B cell (primary cell): ENCODE measurements around the gene PSMD5. TPM values are rescaled to one million over a fixed set of nuclear protein-coding genes. Genes with fewer than 3 reads are reported as not detected.

ENCODE experiments used
- ATAC-seq: fragments of 200-7000 bp; cut with Tn5 transposase; one replicate; pipeline ENCODE4 v1.10.0; 2021; ENCODE audit warnings: low read depth, mild to moderate bottlenecking, moderate number of reproducible peaks, moderate library complexity
- CTCF ChIA-PET: fragments of 350-600 bp; sonication (Branson Sonifier 250); formaldehyde crosslinking; loops from one replicate; lab custom pipeline; 2021; ENCODE audit warnings: antibody characterized with exemption, inconsistent platforms; lab: Charles Lee
- POLR2A ChIA-PET: fragments of 350-600 bp; sonication (Branson Sonifier 250); formaldehyde crosslinking; loops from one replicate; lab custom pipeline; 2021; ENCODE audit warnings: antibody characterized with exemption; lab: Charles Lee
- DNase-seq: peaks from one replicate; pipeline ENCODE4 v3.0.0; 2013
- H2AFZ ChIP-seq: 2 replicates; pipeline ENCODE4 v1.6.1; 2012; ENCODE audit warnings: mild to moderate bottlenecking, low read depth, low read length; ENCODE audit not compliant: insufficient read depth, poor library complexity, severe bottlenecking
- H3K27ac ChIP-seq, 2 donors: 1 replicate in 1 of 2; 2 replicates in 1 of 2; pipeline ENCODE4 v1.5.1; 2012 to 2013; ENCODE audit warnings: low read length in 2 of 2, mild to moderate bottlenecking in 2 of 2, moderate library complexity in 1 of 2
- H3K27me3 ChIP-seq, 4 experiments: fragments of 200-600 bp in 1 of 4; sonication (generic) in 1 of 4; replicated peaks in 1 of 4; 1 replicate in 2 of 4; 2 replicates in 2 of 4; pipeline versions ENCODE4 v1.6.1 to v1.7.0; 2013 to 2016; ENCODE audit warnings: low read length in 3 of 4, mild to moderate bottlenecking in 2 of 4, mixed read lengths in 1 of 4, moderate library complexity in 1 of 4; ENCODE audit not compliant: insufficient read depth in 4 of 4, control insufficient read depth in 3 of 4; ENCODE audit errors: control extremely low read depth in 1 of 4
- H3K36me3 ChIP-seq, 2 experiments: replicated peaks in 1 of 2; 1 replicate in 1 of 2; 2 replicates in 1 of 2; pipeline versions ENCODE4 v1.6.1 to v1.7.1; 2013; ENCODE audit warnings: low read length in 1 of 2; ENCODE audit not compliant: insufficient read depth in 2 of 2, control insufficient read depth in 1 of 2; ENCODE audit errors: control extremely low read depth in 1 of 2, extremely low read depth in 1 of 2
- H3K4me1 ChIP-seq, 2 donors: fragments of 200-600 bp in 1 of 2; sonication (generic) in 1 of 2; 1 replicate in 1 of 2; 2 replicates in 1 of 2; pipeline versions ENCODE4 v1.5.1 to v1.6.1; 2013 to 2017; ENCODE audit warnings: low read length in 2 of 2; ENCODE audit not compliant: control insufficient read depth in 2 of 2, insufficient read depth in 2 of 2
- H3K4me2 ChIP-seq: replicated peaks from 2 replicates; pipeline ENCODE3; 2012; ENCODE audit warnings: mild to moderate bottlenecking, low read depth, low read length; ENCODE audit not compliant: poor library complexity, severe bottlenecking
- H3K4me3 ChIP-seq, 5 experiments: fragments of 200-600 bp in 1 of 5; sonication (generic) in 1 of 5; 1 replicate in 3 of 5; 2 replicates in 2 of 5; pipeline versions ENCODE4 v1.5.1 to v1.7.0; 2011 to 2016; ENCODE audit warnings: low read length in 4 of 5, mild to moderate bottlenecking in 4 of 5, low read depth in 2 of 5, control low read depth in 1 of 5, moderate library complexity in 1 of 5; ENCODE audit not compliant: insufficient read depth in 1 of 5; ENCODE audit errors: control extremely low read depth in 1 of 5, extremely low read depth in 1 of 5
- H3K79me2 ChIP-seq: fragments of 200-600 bp; sonication (generic); one replicate; pipeline ENCODE4 v1.6.0; 2016; ENCODE audit warnings: low read length; ENCODE audit not compliant: control insufficient read depth, insufficient read depth
- H3K9ac ChIP-seq: fragments of 200-600 bp; sonication (generic); 2 replicates; pipeline ENCODE4 v1.6.1; 2017; ENCODE audit warnings: mild to moderate bottlenecking, low read length, moderate library complexity
- H3K9me3 ChIP-seq, 3 donors: one replicate each; pipeline versions ENCODE4 v1.6.1 to v1.7.1; 2013; ENCODE audit warnings: low read length in 2 of 3; ENCODE audit not compliant: control insufficient read depth in 2 of 3, insufficient read depth in 1 of 3; ENCODE audit errors: control extremely low read depth in 1 of 3
- H4K20me1 ChIP-seq: 2 replicates; pipeline ENCODE4 v1.6.0; 2012; ENCODE audit warnings: mild to moderate bottlenecking, low read length; ENCODE audit not compliant: insufficient read depth, control insufficient read depth, poor library complexity, severe bottlenecking
- H3K27ac Mint-ChIP-seq: one replicate; pipeline ENCODE4 v1.8.0; 2021; ENCODE audit warnings: mixed read lengths
- H3K27me3 Mint-ChIP-seq: one replicate; pipeline ENCODE4 v1.8.0; 2021; ENCODE audit warnings: mixed read lengths
- H3K4me1 Mint-ChIP-seq: one replicate; pipeline ENCODE4 v1.8.0; 2021; ENCODE audit warnings: mixed read lengths
- H3K4me3 Mint-ChIP-seq: one replicate; pipeline ENCODE4 v1.8.0; 2021; ENCODE audit warnings: mixed read lengths
- H3K9me3 Mint-ChIP-seq: one replicate; pipeline ENCODE4 v1.8.0; 2022; ENCODE audit warnings: mixed read lengths; ENCODE audit not compliant: insufficient read depth
- CTCF ChIP-seq: fragments of 200-600 bp; IDR thresholded peaks from one replicate; pipeline ENCODE4 v1.8.0; 2022; ENCODE audit warnings: antibody characterized with exemption, mild to moderate bottlenecking
- EZH2 ChIP-seq: IDR thresholded peaks from 2 replicates; pipeline ENCODE4 v1.6.1; 2012; ENCODE audit warnings: borderline replicate concordance, low read depth, mild to moderate bottlenecking, moderate library complexity, low read length; ENCODE audit not compliant: insufficient read depth, poor library complexity, severe bottlenecking
- WGBS: methylation state at CpG from one replicate; pipeline ENCODE4 v1.1.5; 2013; ENCODE audit warnings: missing lambda C conversion rate; ENCODE audit not compliant: insufficient coverage; 5-methylcytosine and 5-hydroxymethylcytosine counted together
- intact Hi-C: fragments of 100-400 bp; cut with micrococcal nuclease; formaldehyde crosslinking; loops from one replicate; pipeline ENCODE4 v1.10.0; 2022
- polyA plus RNA-seq: library from polyadenylated mRNA; depleted of rRNA; stranded (reverse); fragments of >200 nt; gene quantifications from 2 replicates; pipeline ENCODE4 v1.2.3, GENCODE V29; 2012
- total RNA-seq, 2 donors: library from RNA; stranded (reverse); fragments of 120-200 nt in 1 of 2; gene quantifications; 1 replicate in 1 of 2; 2 replicates in 1 of 2; pipeline versions ENCODE4 v1.2.3 to v1.2.4, GENCODE V29; 2013 to 2022

PSMD5 gene
- total and polyA plus RNA-seq, 2 donors (not counting 1 experiment from before 2014, with no cell fraction given): 7.4 to 25.3 TPM

DNA sequence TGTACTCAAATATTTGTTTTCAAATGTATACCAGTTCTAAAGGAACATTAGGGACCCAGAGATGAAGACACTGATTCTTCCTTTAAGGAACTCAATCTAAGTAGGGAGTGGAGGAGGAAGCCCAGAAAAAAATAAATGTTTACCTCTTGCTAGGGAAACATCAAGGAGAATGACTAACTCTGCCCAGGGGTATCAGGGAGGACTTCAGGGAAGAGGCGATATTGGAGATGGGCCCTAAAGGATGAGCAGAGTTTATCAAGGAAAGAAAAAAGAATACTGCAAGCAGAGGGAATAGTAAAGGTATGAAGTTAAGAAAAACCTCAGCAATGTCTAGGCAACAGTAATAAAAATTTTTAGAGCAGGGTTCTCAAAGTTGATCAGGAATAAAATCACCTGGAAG, 65.9 kb downstream of the PSMD5 start:
- Histone ChIP-seq H3K4me2 (no peak overlapping the region), H3K4me3 (no peak overlapping the region), H3K9me3 (no peaks in the 10 kb centered on the region), H4K20me1 (peaks cover 16% of the 10 kb centered on the region), H2AFZ (no peak overlapping the region), H3K27ac (no peak overlapping the region), H3K9ac (no peak overlapping the region), H3K79me2 (peaks cover 31% of the 10 kb centered on the region), H3K27me3 (no peaks in the 10 kb centered on the region), H3K36me3 (peaks cover 23 to 50% of the 10 kb centered on the region in 2 experiments), H3K4me1 (no peaks in the 10 kb centered on the region)
- CTCF ChIA-PET: interaction anchor here (0.6 to 0.7 kb wide), 2 partner anchors 8 to 283 kb away, joined by 4 read pairs; no protein-coding TSS in a partner anchor
- Mint-ChIP-seq H3K4me3 (no peak overlapping the region), H3K27me3 (no peaks in the 10 kb centered on the region), H3K4me1 (no peaks in the 10 kb centered on the region), H3K27ac (no peak overlapping the region), H3K9me3 (no peaks in the 10 kb centered on the region)
- TF ChIP-seq CTCF (no peak), EZH2 (no peak)
- POLR2A ChIA-PET: no interaction called here
- intact Hi-C loops: no loop called here
- ATAC-seq (no peak), DNase-seq (no peak)
- 100% methylated on average over 1 of the region's 1 CpG for WGBS

DNA sequence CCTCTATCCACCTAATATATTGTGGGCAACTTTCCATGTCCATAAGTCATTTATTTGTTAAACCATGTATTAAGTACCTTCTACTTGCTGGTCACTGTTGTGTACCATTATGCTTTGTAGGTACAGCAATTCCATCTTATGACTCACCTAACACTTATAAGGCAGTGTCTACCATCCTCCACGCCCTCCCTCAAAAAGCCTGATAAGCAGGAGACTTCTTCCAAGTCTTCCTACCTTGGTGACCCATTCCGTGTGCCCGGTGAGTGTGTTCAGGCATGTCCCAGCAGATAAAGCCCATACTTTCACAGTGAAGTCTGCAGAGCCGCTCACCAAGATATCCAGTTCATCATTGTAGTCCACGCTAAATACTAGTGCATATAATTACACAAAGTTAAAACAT, 66.9 kb downstream of the PSMD5 start:
- no peak overlapping the region for H3K27ac Mint-ChIP-seq

More for the DNA sequence above, 66.9 kb downstream of the PSMD5 start:
- no peaks in the 10 kb centered on the region for H3K4me1 ChIP-seq
- intact Hi-C loops: no loop called here
- TF ChIP-seq EZH2: no peak
- TF ChIP-seq CTCF: no peak
- Mint-ChIP-seq H3K27me3 (no peaks in the 10 kb centered on the region), H3K4me1 (no peaks in the 10 kb centered on the region), H3K4me3 (no peak overlapping the region), H3K9me3 (no peaks in the 10 kb centered on the region)
- ATAC-seq (no peak), DNase-seq (no peak)
- H3K79me2 ChIP-seq: peaks cover 23% of the 10 kb centered on the region
- peaks cover 15% of the 10 kb centered on the region for H4K20me1 ChIP-seq
- no peak overlapping the region for H3K9ac ChIP-seq
- peaks cover 29 to 55% of the 10 kb centered on the region in 2 experiments for H3K36me3 ChIP-seq
- WGBS: 100% methylated on average over 3 of the region's 5 CpGs
- no peak overlapping the region for H3K27ac ChIP-seq
- no peak overlapping the region for H2AFZ ChIP-seq
- H3K27me3 ChIP-seq: no peaks in the 10 kb centered on the region
- no peak overlapping the region for H3K4me2 ChIP-seq
- no peak overlapping the region for H3K4me3 ChIP-seq
- no peaks in the 10 kb centered on the region for H3K9me3 ChIP-seq
- POLR2A ChIA-PET: no interaction called here
- CTCF ChIA-PET: no interaction called here
